Astrocyte (in vitro differentiated cells and primary cell): ENCODE measurements around the gene RPL35A. TPM values are rescaled to one million over a fixed set of nuclear protein-coding genes. Genes with fewer than 3 reads are reported as not detected.

Source experiments
- DNase-seq: peaks from one replicate; pipeline ENCODE4 v3.0.0-alpha.2; 2010; ENCODE audit warnings: low read depth
- FAIRE-seq: peaks from 2 replicates; lab custom pipeline; 2011; peaks lifted over from hg19 to GRCh38; lab: Jason Lieb, UNC
- H2AFZ ChIP-seq: 2 replicates; pipeline ENCODE4 v1.6.0; 2012; ENCODE audit warnings: low read depth, low read length, inconsistent platforms
- H3K27ac ChIP-seq: 2 replicates; pipeline ENCODE4 v1.5.1; 2011; ENCODE audit warnings: low read depth, low read length, inconsistent platforms
- H3K27me3 ChIP-seq: 2 replicates; pipeline ENCODE4 v1.6.0; 2011; ENCODE audit warnings: low read length, inconsistent platforms; ENCODE audit not compliant: insufficient read depth
- H3K36me3 ChIP-seq: 2 replicates; pipeline ENCODE4 v1.5.1; 2011; ENCODE audit warnings: low read length, inconsistent platforms; ENCODE audit not compliant: insufficient read depth
- H3K4me1 ChIP-seq: 2 replicates; pipeline ENCODE4 v1.5.1; 2011; ENCODE audit warnings: low read length, inconsistent platforms; ENCODE audit not compliant: insufficient read depth
- H3K4me2 ChIP-seq: 2 replicates; pipeline ENCODE4 v1.6.0; 2012; ENCODE audit warnings: low read length, inconsistent platforms
- H3K4me3 ChIP-seq: 2 replicates; pipeline ENCODE4 v1.5.1; 2011; ENCODE audit warnings: low read depth, mild to moderate bottlenecking, low read length, inconsistent platforms; ENCODE audit not compliant: insufficient read depth
- H3K79me2 ChIP-seq: 2 replicates; pipeline ENCODE4 v1.6.0; 2012; ENCODE audit warnings: mild to moderate bottlenecking, low read length, inconsistent platforms; ENCODE audit not compliant: insufficient read depth
- H3K9ac ChIP-seq: 2 replicates; pipeline ENCODE4 v1.6.0; 2012; ENCODE audit warnings: mild to moderate bottlenecking, low read length, inconsistent platforms
- H3K9me3 ChIP-seq: 2 replicates; pipeline ENCODE4 v1.5.1; 2012; ENCODE audit warnings: low read depth, mild to moderate bottlenecking, low read length, inconsistent platforms; ENCODE audit not compliant: insufficient read depth
- H4K20me1 ChIP-seq: 2 replicates; pipeline ENCODE4 v1.6.0; 2012; ENCODE audit warnings: low read length, inconsistent platforms; ENCODE audit not compliant: insufficient read depth
- H3K27ac Mint-ChIP-seq: one replicate; pipeline ENCODE4 v1.8.0; 2021; ENCODE audit warnings: mild to moderate bottlenecking, mixed read lengths; ENCODE audit not compliant: unreplicated experiment
- H3K27me3 Mint-ChIP-seq: one replicate; pipeline ENCODE4 v1.8.0; 2021; ENCODE audit warnings: low read depth, mixed read lengths; ENCODE audit not compliant: unreplicated experiment
- H3K36me3 Mint-ChIP-seq: one replicate; pipeline ENCODE4 v1.8.0; 2021; ENCODE audit warnings: low read depth, mixed read lengths; ENCODE audit not compliant: unreplicated experiment
- H3K4me1 Mint-ChIP-seq: one replicate; pipeline ENCODE4 v1.8.0; 2021; ENCODE audit warnings: low read depth, mixed read lengths; ENCODE audit not compliant: unreplicated experiment
- H3K4me3 Mint-ChIP-seq: one replicate; pipeline ENCODE4 v1.8.0; 2021; ENCODE audit warnings: mild to moderate bottlenecking, moderate library complexity, mixed read lengths; ENCODE audit not compliant: unreplicated experiment
- H3K9me3 Mint-ChIP-seq: one replicate; pipeline ENCODE4 v1.8.0; 2021; ENCODE audit warnings: mild to moderate bottlenecking, mixed read lengths; ENCODE audit not compliant: unreplicated experiment
- EZH2 ChIP-seq: IDR thresholded peaks from 2 replicates; pipeline ENCODE4 v1.6.1; 2012; ENCODE audit warnings: mild to moderate bottlenecking, low read length, inconsistent platforms; ENCODE audit not compliant: insufficient read depth
- total RNA-seq: library from RNA; stranded (reverse); gene quantifications from 2 replicates; pipeline ENCODE4 v1.2.1, GENCODE V29; 2021
- TF ChIP-seq, protein P1 (sequence below): IDR thresholded peaks from 2 replicates; pipeline ENCODE4 v1.5.1; 2011; ENCODE audit warnings: low read depth, mild to moderate bottlenecking, inconsistent platforms, low read length, moderate library complexity; ENCODE audit not compliant: insufficient read depth

Gene RPL35A
- total RNA-seq, 1 donor from 2014 or later, result 1,031 TPM

DNA sequence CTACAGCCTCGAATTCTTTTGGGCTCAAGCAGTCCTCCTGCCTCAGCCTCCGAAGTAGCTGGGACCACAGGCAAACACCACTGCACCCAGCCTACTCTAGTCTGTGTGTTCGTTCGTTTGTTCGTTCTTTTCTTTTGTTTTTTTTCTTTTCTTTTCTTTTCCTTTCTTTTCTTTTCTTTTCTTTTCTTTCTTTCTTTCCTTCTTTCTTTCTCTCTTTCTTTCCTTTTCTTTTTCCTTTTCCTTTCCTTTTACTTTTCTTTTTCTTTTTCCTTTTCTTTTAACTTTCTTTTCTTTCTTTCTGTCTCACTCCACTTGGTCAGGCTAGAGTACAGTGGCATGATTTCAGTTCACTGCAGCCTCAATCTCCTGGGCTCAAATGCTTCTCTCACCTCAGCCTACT is 46.9 kb downstream of the RPL35A start:
- H3K4me1 ChIP-seq, result no peaks in the 10 kb centered on the region
- no peak for TF ChIP-seq EZH2
- TF ChIP-seq, protein P1, sequence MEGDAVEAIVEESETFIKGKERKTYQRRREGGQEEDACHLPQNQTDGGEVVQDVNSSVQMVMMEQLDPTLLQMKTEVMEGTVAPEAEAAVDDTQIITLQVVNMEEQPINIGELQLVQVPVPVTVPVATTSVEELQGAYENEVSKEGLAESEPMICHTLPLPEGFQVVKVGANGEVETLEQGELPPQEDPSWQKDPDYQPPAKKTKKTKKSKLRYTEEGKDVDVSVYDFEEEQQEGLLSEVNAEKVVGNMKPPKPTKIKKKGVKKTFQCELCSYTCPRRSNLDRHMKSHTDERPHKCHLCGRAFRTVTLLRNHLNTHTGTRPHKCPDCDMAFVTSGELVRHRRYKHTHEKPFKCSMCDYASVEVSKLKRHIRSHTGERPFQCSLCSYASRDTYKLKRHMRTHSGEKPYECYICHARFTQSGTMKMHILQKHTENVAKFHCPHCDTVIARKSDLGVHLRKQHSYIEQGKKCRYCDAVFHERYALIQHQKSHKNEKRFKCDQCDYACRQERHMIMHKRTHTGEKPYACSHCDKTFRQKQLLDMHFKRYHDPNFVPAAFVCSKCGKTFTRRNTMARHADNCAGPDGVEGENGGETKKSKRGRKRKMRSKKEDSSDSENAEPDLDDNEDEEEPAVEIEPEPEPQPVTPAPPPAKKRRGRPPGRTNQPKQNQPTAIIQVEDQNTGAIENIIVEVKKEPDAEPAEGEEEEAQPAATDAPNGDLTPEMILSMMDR, result no peak
- no peaks in the 10 kb centered on the region for H4K20me1 ChIP-seq
- no peaks in the 10 kb centered on the region for H3K27me3 ChIP-seq
- H3K4me3 Mint-ChIP-seq, result no peak overlapping the region
- H3K4me2 ChIP-seq, result no peak overlapping the region
- FAIRE-seq, result no peak
- H2AFZ ChIP-seq, result no peak overlapping the region
- H3K36me3 Mint-ChIP-seq, result peaks cover 4% of the 10 kb centered on the region
- no peaks in the 10 kb centered on the region for H3K9me3 ChIP-seq
- no peak for DNase-seq
- H3K27ac ChIP-seq, result no peak overlapping the region
- H3K4me3 ChIP-seq, result no peak overlapping the region
- H3K27ac Mint-ChIP-seq, result no peak overlapping the region
- no peaks in the 10 kb centered on the region for H3K4me1 Mint-ChIP-seq
- no peaks in the 10 kb centered on the region for H3K79me2 ChIP-seq
- peaks cover 3% of the 10 kb centered on the region for H3K36me3 ChIP-seq
- no peaks in the 10 kb centered on the region for H3K27me3 Mint-ChIP-seq
- H3K9ac ChIP-seq, result no peak overlapping the region
- H3K9me3 Mint-ChIP-seq, result no peaks in the 10 kb centered on the region

DNA sequence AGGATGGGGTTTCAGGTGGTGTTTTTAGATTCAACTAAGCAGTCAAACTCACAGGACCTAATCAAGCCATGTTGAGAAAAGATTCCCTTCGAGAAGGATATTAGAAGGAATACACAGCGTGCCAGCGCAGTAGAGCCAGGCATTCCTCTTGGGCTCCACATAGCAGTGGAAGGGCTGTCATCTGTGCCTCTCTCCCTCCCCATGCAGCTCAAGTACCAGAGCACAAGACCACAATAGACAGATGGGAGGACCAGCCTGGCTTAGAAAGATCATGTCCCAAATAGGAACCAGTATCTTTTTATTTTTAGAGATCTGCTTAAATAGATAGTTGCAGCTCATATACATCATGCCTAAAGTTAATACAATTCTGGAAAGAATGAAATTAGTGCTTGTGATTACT is 47.9 kb downstream of the RPL35A start:
- TF ChIP-seq EZH2, result no peak
- TF ChIP-seq, protein P1, result no peak
- Histone ChIP-seq H3K4me3 (no peak overlapping the region), H4K20me1 (no peaks in the 10 kb centered on the region), H3K79me2 (no peaks in the 10 kb centered on the region), H3K4me1 (no peaks in the 10 kb centered on the region), H3K9me3 (no peaks in the 10 kb centered on the region), H2AFZ (no peak overlapping the region), H3K27ac (no peak overlapping the region), H3K9ac (no peak overlapping the region), H3K27me3 (no peaks in the 10 kb centered on the region), H3K4me2 (no peak overlapping the region), H3K36me3 (peaks cover 3% of the 10 kb centered on the region)
- Mint-ChIP-seq H3K4me3 (no peak overlapping the region), H3K9me3 (no peaks in the 10 kb centered on the region), H3K4me1 (no peaks in the 10 kb centered on the region), H3K27ac (no peak overlapping the region), H3K36me3 (peaks cover 4% of the 10 kb centered on the region), H3K27me3 (no peaks in the 10 kb centered on the region)
- FAIRE-seq, result no peak
- DNase-seq, result no peak

Other genes starting within 250 kb of the RPL35A start
- gene RUBCN, start 213.3 kb upstream of the RPL35A start, total RNA-seq, result 21.2 and 28.2 TPM in 2 replicates
- 82.8 and 89.1 TPM in 2 replicates for gene FYTTD1, start 200.3 kb upstream of the RPL35A start, total RNA-seq
- gene LRCH3, start 158.9 kb upstream of the RPL35A start, total RNA-seq, result 42.1 and 49.6 TPM in 2 replicates
- gene LMLN, start 10.0 kb downstream of the RPL35A start, total RNA-seq, result 6.5 and 6.7 TPM in 2 replicates